HFF-Myc (cell line): ENCODE results near the gene FHIP2A.

ENCODE experiments used
- DNase-seq: peaks from one replicate; pipeline ENCODE4 v3.0.0-alpha.2; 2011; ENCODE audit warnings: low read depth; ENCODE audit errors: extremely low read depth
- H3K4me3 ChIP-seq: replicated peaks from 2 replicates; pipeline ENCODE4 v1.5.1; 2011; ENCODE audit warnings: low read depth, mild to moderate bottlenecking, control low read depth, low read length
- CTCF ChIP-seq: IDR thresholded peaks from 2 replicates; pipeline ENCODE4 v1.5.1; 2012; ENCODE audit warnings: mild to moderate bottlenecking, low read depth, low read length, control low read depth; ENCODE audit errors: missing control alignments

The FHIP2A gene

GRCh38 chr10:114849674-114850073 lies 28.1 kb downstream of the FHIP2A start:
- TF ChIP-seq CTCF: no peak
- H3K4me3 ChIP-seq: no peak overlapping the region
- no peak for DNase-seq

DNA sequence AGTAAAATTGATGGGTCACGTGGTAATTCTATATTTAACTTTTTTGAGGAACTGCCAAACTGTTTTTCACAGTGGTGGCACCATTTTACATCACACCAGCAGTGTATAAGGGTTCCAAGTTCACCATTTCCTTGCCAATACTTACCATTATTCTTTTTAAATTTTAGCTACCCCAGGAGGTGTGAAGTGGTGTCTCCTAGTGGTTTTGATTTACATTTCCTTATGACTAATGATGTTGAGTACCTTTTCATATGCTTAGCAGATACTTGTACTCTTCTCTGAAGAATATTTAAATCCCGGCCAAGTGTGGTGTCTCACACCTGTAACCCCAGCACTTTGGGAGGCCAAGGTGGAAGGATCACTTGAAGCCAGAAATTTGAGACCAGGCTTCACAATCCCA lies 28.5 kb downstream of the FHIP2A start:
- DNase-seq: no peak

GRCh38 chr10:114851336-114851735 lies 29.8 kb downstream of the FHIP2A start:
- no peak for TF ChIP-seq CTCF
- DNase-seq: no peak
- no peak overlapping the region for H3K4me3 ChIP-seq

More for the DNA sequence above, 28.5 kb downstream of the FHIP2A start:
- no peak overlapping the region for H3K4me3 ChIP-seq
- no peak for TF ChIP-seq CTCF

- no peak overlapping the region for H3K4me3 ChIP-seq
These were observed 30.6 kb downstream of the FHIP2A start for GRCh38 chr10:114852197-114852596.

GRCh38 chr10:114854906-114855305 lies 33.3 kb downstream of the FHIP2A start:
- no peak for DNase-seq
- H3K4me3 ChIP-seq: no peak overlapping the region
- TF ChIP-seq CTCF: no peak

More at GRCh38 chr10:114852197-114852596, 30.6 kb downstream of the FHIP2A start:
- no peak for DNase-seq
- no peak for TF ChIP-seq CTCF

DNA sequence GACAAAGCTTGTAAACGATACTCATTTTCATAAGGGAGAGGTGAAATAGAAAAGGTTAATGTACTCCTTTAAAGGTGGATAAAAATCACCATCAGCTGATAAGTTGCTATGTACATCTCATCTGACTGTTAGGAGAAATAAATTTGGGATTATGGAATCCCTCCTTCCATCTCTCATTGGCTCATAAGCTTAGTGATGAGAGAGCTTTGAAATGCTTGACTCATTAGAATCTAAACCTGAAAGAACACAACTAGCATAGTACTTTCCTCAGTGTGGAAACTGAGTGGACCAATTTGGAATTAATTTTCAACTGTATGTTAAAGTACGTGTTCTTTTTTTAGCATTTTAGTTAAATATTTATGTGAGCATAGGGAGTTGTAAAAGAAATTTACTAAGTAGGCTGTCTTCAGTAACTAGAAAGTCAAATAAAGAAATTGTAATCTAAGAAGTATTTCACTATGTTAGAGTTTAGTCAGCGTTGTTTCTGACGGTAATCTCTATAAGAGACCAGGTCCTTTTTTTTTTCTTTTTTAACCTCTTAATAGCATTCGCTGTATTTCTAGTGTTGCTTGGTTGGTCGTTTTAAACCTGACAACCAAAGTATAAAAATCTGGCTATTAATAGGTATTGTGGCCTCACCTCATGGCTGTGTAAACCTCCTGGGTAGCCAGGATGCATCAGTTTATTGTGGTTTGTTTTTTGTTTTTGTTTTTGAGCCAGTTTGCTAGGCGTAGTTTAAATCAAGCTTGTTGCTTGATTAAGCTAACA lies 34.4 kb downstream of the FHIP2A start:
- DNase-seq: no peak
- TF ChIP-seq CTCF: no peak
- H3K4me3 ChIP-seq: no peak overlapping the region
